Smooth muscle cell (in vitro differentiated cells): ENCODE data around the gene ITK. TPM values are rescaled to one million over a fixed set of nuclear protein-coding genes. Genes with fewer than 3 reads are reported as not detected.

Experiments used
- DNase-seq: peaks from one replicate; lab custom pipeline; 2025; ENCODE audit not compliant: unreplicated experiment; lab: John Stamatoyannopoulos, UW
- H2AFZ ChIP-seq: fragments of 200-600 bp; sonication (generic); 2 replicates; pipeline ENCODE4 v1.6.0; 2016; ENCODE audit warnings: antibody characterized with exemption, low read depth, mild to moderate bottlenecking
- H3F3A ChIP-seq: fragments of 200-600 bp; sonication (generic); 2 replicates; pipeline ENCODE4 v1.6.0; 2017; ENCODE audit warnings: antibody characterized with exemption, low read depth
- H3K27ac ChIP-seq: fragments of 200-600 bp; sonication (generic); 2 replicates; pipeline ENCODE4 v1.5.1; 2016; ENCODE audit warnings: low read depth, mild to moderate bottlenecking
- H3K27me3 ChIP-seq: fragments of 200-600 bp; sonication (generic); 2 replicates; pipeline ENCODE4 v1.6.1; 2016; ENCODE audit warnings: low read depth, mild to moderate bottlenecking
- H3K36me3 ChIP-seq: fragments of 200-600 bp; sonication (generic); 2 replicates; pipeline ENCODE4 v1.5.1; 2016; ENCODE audit warnings: low read depth
- H3K4me1 ChIP-seq: fragments of 200-600 bp; sonication (generic); 2 replicates; pipeline ENCODE4 v1.5.1; 2016; ENCODE audit warnings: low read depth
- H3K4me2 ChIP-seq: fragments of 200-600 bp; sonication (generic); 2 replicates; pipeline ENCODE4 v1.6.0; 2016; ENCODE audit warnings: mild to moderate bottlenecking
- H3K4me3 ChIP-seq: fragments of 200-600 bp; sonication (generic); 2 replicates; pipeline ENCODE4 v1.5.1; 2016; ENCODE audit warnings: mild to moderate bottlenecking
- H3K79me2 ChIP-seq: fragments of 200-600 bp; sonication (generic); 2 replicates; pipeline ENCODE4 v1.6.0; 2016; ENCODE audit warnings: low read depth, mild to moderate bottlenecking
- H3K9ac ChIP-seq: fragments of 200-600 bp; sonication (generic); 2 replicates; pipeline ENCODE4 v1.6.0; 2016; ENCODE audit warnings: low read depth
- H3K9me3 ChIP-seq: fragments of 200-600 bp; sonication (generic); replicated peaks from 2 replicates; pipeline ENCODE4 v1.5.1; 2016; ENCODE audit warnings: low read depth
- H4K20me1 ChIP-seq: fragments of 200-600 bp; sonication (generic); 2 replicates; pipeline ENCODE4 v1.6.0; 2016; ENCODE audit warnings: low read depth
- CTCF ChIP-seq: fragments of 200-600 bp; sonication (generic); IDR thresholded peaks from 2 replicates; pipeline ENCODE4 v1.5.1; 2017; ENCODE audit warnings: borderline replicate concordance, mild to moderate bottlenecking, antibody characterized with exemption; ENCODE audit not compliant: insufficient read depth, poor library complexity, severe bottlenecking
- WGBS: methylation state at CpG from one replicate; pipeline ENCODE4 v1.1.7; 2016; ENCODE audit warnings: low lambda C conversion rate; 5-methylcytosine and 5-hydroxymethylcytosine counted together
- polyA plus RNA-seq: library from polyadenylated mRNA; unstranded; fragments of >200 nt; fragmentation: Nextera tagmentation; extraction: Ambion mirVana; gene quantifications from 2 replicates; pipeline ENCODE4 v1.2.1, GENCODE V29; 2016
- total RNA-seq: library from RNA; depleted of rRNA; stranded (reverse); fragments of >200 nt; gene quantifications from 2 replicates; pipeline ENCODE4 v1.2.3, GENCODE V29; 2014

The ITK gene
- total and polyA plus RNA-seq, 2 experiments from 2014 or later: 0.97 to 1.8 TPM

- no peak overlapping the region for H3K9ac ChIP-seq
- no peaks in the 10 kb centered on the region for H3K36me3 ChIP-seq
- H4K20me1 ChIP-seq: no peaks in the 10 kb centered on the region
- no peak overlapping the region for H3K4me2 ChIP-seq
- peaks cover 7% of the 10 kb centered on the region for H3K27me3 ChIP-seq
- H3F3A ChIP-seq: no peaks in the 10 kb centered on the region
- WGBS: 82% methylated on average over 3 of the region's 3 CpGs
- no peak overlapping the region for H3K4me3 ChIP-seq
- H3K4me1 ChIP-seq: peaks cover 17% of the 10 kb centered on the region
- no peak for DNase-seq
- H3K79me2 ChIP-seq: no peaks in the 10 kb centered on the region
- TF ChIP-seq CTCF: no peak
- no peaks in the 10 kb centered on the region for H3K9me3 ChIP-seq
- no peak overlapping the region for H3K27ac ChIP-seq
- H2AFZ ChIP-seq: no peak overlapping the region
Observed at GRCh38 chr5:157270771-157271170, 90.1 kb downstream of the ITK start.

- no peaks in the 10 kb centered on the region for H3K9me3 ChIP-seq
- no peaks in the 10 kb centered on the region for H3K79me2 ChIP-seq
- H3K27ac ChIP-seq: no peak overlapping the region
- no peak overlapping the region for H3K9ac ChIP-seq
- H3K4me3 ChIP-seq: no peak overlapping the region
- H3F3A ChIP-seq: no peaks in the 10 kb centered on the region
- no peak for DNase-seq
- H2AFZ ChIP-seq: no peak overlapping the region
- WGBS: 96% methylated on average over 12 of the region's 12 CpGs
- peaks cover 13% of the 10 kb centered on the region for H3K4me1 ChIP-seq
- H3K4me2 ChIP-seq: no peak overlapping the region
- no peaks in the 10 kb centered on the region for H3K36me3 ChIP-seq
- TF ChIP-seq CTCF: no peak
- no peaks in the 10 kb centered on the region for H4K20me1 ChIP-seq
- H3K27me3 ChIP-seq: peaks cover 4% of the 10 kb centered on the region
Observed at GRCh38 chr5:157271740-157272271, 91.2 kb downstream of the ITK start.

- Histone ChIP-seq H3K27ac (no peak overlapping the region), H3K4me3 (no peak overlapping the region), H3K79me2 (no peaks in the 10 kb centered on the region), H3K4me2 (no peak overlapping the region), H3K4me1 (peaks cover 6% of the 10 kb centered on the region), H3F3A (no peaks in the 10 kb centered on the region), H2AFZ (no peak overlapping the region), H3K36me3 (no peaks in the 10 kb centered on the region), H4K20me1 (no peaks in the 10 kb centered on the region), H3K9ac (no peak overlapping the region), H3K27me3 (no peaks in the 10 kb centered on the region), H3K9me3 (no peaks in the 10 kb centered on the region)
- WGBS: 90% methylated on average over 1 of the region's 1 CpG
- no peak for DNase-seq
- no peak for TF ChIP-seq CTCF
Observed at GRCh38 chr5:157273131-157273556, 92.5 kb downstream of the ITK start.

- no peaks in the 10 kb centered on the region for H3F3A ChIP-seq
- H2AFZ ChIP-seq: no peak overlapping the region
- H3K9me3 ChIP-seq: no peaks in the 10 kb centered on the region
- H3K4me2 ChIP-seq: no peak overlapping the region
- no peaks in the 10 kb centered on the region for H3K27me3 ChIP-seq
- no peaks in the 10 kb centered on the region for H4K20me1 ChIP-seq
- 90% methylated on average over 1 of the region's 1 CpG for WGBS
- no peak overlapping the region for H3K9ac ChIP-seq
- no peaks in the 10 kb centered on the region for H3K36me3 ChIP-seq
- H3K4me3 ChIP-seq: no peak overlapping the region
- no peak for TF ChIP-seq CTCF
- no peaks in the 10 kb centered on the region for H3K79me2 ChIP-seq
- no peaks in the 10 kb centered on the region for H3K4me1 ChIP-seq
- DNase-seq: no peak
- H3K27ac ChIP-seq: no peak overlapping the region
Observed at GRCh38 chr5:157275403-157275802, 94.8 kb downstream of the ITK start.
